OCI-LY3 (cell line): ENCODE data around the gene IL22RA2.

Experiments
- H2AFZ ChIP-seq: fragments of 200-600, 300-600 bp; shearing (Covaris generic); 2 replicates; pipeline ENCODE4 v1.6.0; 2014; ENCODE audit warnings: antibody characterized with exemption, low read depth, low read length
- H3K27ac ChIP-seq: fragments of 200-600, 300-600 bp; sonication (generic); 2 replicates; pipeline ENCODE4 v1.5.1; 2014; ENCODE audit warnings: mild to moderate bottlenecking, low read length, moderate library complexity, mixed read lengths
- H3K27me3 ChIP-seq: fragments of 200-600, 300-600 bp; sonication (generic); 2 replicates; pipeline ENCODE4 v1.6.1; 2014; ENCODE audit warnings: low read depth, low read length, mixed read lengths
- H3K36me3 ChIP-seq: fragments of 200-600, 300-600 bp; sonication (generic); replicated peaks from 2 replicates; pipeline ENCODE3; 2014; ENCODE audit warnings: low read depth, low read length, mixed read lengths
- H3K4me1 ChIP-seq: fragments of 300-600, 200-600 bp; sonication (generic); 2 replicates; pipeline ENCODE4 v1.6.1; 2014; ENCODE audit warnings: low read length, mixed read lengths
- H3K4me2 ChIP-seq: fragments of 200-600, 300-600 bp; sonication (generic); 2 replicates; pipeline ENCODE4 v1.6.1; 2014; ENCODE audit warnings: low read length, mixed read lengths
- H3K4me3 ChIP-seq: fragments of 300-600, 200-600 bp; sonication (generic); 2 replicates; pipeline ENCODE4 v1.5.1; 2014; ENCODE audit warnings: antibody characterized with exemption, mild to moderate bottlenecking, low read length, moderate library complexity
- H3K79me2 ChIP-seq: fragments of 300-600, 200-600 bp; shearing (Covaris generic); 2 replicates; pipeline ENCODE4 v1.6.1; 2014; ENCODE audit warnings: mild to moderate bottlenecking, low read length, mixed read lengths
- H3K9ac ChIP-seq: fragments of 300-600, 200-600 bp; shearing (Covaris generic); 2 replicates; pipeline ENCODE4 v1.6.0; 2014; ENCODE audit warnings: mild to moderate bottlenecking, low read length, moderate library complexity
- H3K9me3 ChIP-seq: fragments of 200-600, 300-600 bp; shearing (Covaris generic); 2 replicates; pipeline ENCODE4 v1.6.1; 2014; ENCODE audit warnings: low read length, mixed read lengths; ENCODE audit not compliant: insufficient read depth
- H4K20me1 ChIP-seq: fragments of 200-600, 300-600 bp; sonication (generic); 2 replicates; pipeline ENCODE4 v1.6.1; 2016; ENCODE audit warnings: low read length, mixed read lengths; ENCODE audit not compliant: insufficient read depth
- CTCF ChIP-seq: fragments of 200-600, 300-600 bp; sonication (generic); IDR thresholded peaks from 2 replicates; pipeline ENCODE4 v1.5.1; 2014; ENCODE audit warnings: antibody characterized with exemption, low read length, low read depth
- EZH2phosphoT487 ChIP-seq: fragments of 200-600 bp; shearing (Covaris generic); IDR thresholded peaks from 2 replicates; pipeline ENCODE4 v1.6.1; 2018; ENCODE audit warnings: antibody characterized with exemption, mixed run types, low read depth

Gene IL22RA2

DNA sequence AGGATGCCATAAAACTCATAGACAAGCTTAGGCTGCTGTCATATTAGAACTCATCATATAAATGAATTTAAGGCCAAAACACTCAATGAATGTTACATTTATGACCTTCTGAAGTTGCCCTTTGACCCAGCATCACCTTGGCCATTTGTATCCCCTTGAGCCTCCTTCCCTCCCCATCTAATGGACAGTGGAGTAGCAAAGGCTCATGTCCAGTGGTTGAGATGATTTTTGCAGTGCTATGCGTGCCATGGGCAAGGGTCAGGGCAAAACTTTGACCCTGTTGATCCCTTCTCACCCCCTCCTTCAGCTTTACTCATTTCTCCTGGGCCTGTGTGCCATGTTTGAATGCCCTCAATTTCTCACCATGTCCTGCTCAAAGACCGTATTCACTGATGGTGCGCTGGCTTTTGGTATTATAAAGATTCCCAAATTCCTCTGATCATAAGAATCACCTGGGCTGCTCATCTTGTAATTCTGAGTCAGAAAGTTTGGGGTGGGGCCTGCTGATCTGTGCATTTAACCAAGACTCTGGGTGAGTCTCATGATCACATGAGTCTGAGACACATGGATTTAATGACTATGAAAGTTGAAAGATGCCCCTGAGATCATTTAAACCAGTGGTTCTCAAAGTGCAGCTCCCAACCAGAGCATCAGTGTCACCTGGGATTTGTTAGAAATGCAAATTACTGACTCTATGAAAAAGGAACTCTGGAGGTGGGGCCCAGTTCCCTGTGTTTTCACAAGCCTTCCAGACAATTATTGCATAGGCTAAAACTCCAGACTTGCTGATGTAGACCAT lies 71.2 kb downstream of the IL22RA2 start:
- no peak for TF ChIP-seq EZH2phosphoT487
- no peak for TF ChIP-seq CTCF
- Histone ChIP-seq H3K79me2 (no peaks in the 10 kb centered on the region), H3K27me3 (no peaks in the 10 kb centered on the region), H3K4me3 (peak overlapping the region; percentile 46), H3K9me3 (no peaks in the 10 kb centered on the region), H3K36me3 (no peaks in the 10 kb centered on the region), H3K4me2 (peak overlapping the region; percentile 71), H4K20me1 (no peaks in the 10 kb centered on the region), H2AFZ (no peak overlapping the region), H3K9ac (peak overlapping the region; percentile 85), H3K4me1 (peaks cover 93% of the 10 kb centered on the region), H3K27ac (peak overlapping the region; percentile 98)

- H3K27me3 ChIP-seq = no peaks in the 10 kb centered on the region
- H3K36me3 ChIP-seq = no peaks in the 10 kb centered on the region
- no peaks in the 10 kb centered on the region for H4K20me1 ChIP-seq
- peak overlapping the region; percentile 35 for H3K4me3 ChIP-seq
- H3K9me3 ChIP-seq = no peaks in the 10 kb centered on the region
- peak overlapping the region; percentile 98 for H3K27ac ChIP-seq
- peak overlapping the region; percentile 85 for H3K9ac ChIP-seq
- peaks cover 95% of the 10 kb centered on the region for H3K4me1 ChIP-seq
- TF ChIP-seq EZH2phosphoT487 (no peak), CTCF (no peak)
- no peaks in the 10 kb centered on the region for H3K79me2 ChIP-seq
- H3K4me2 ChIP-seq = peak overlapping the region; percentile 68
- no peak overlapping the region for H2AFZ ChIP-seq
Measured at GRCh38 chr6:137099689-137100403, 73.6 kb downstream of the IL22RA2 start.

DNA sequence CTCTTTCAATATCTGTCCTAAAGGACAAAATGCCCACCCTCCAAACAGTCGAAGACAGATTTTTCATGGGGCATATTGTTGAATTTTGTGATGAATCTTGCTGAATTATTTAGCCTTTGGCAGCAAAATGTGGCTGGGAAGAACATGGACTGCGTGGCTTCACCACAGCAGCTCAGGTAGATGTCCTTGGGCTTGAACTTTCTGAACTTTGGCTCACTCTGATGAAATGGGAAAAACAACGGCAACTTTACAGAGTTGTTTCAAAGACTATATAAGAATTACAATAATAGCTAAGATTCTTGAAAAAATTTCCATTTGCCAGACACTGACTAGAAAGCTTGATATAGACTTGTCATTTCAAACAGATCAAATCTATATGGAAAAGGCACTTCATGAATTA lies 75.9 kb downstream of the IL22RA2 start:
- no peak overlapping the region for H3K4me3 ChIP-seq
- no peaks in the 10 kb centered on the region for H4K20me1 ChIP-seq
- peaks cover 97% of the 10 kb centered on the region for H3K4me1 ChIP-seq
- H3K79me2 ChIP-seq = no peaks in the 10 kb centered on the region
- TF ChIP-seq EZH2phosphoT487 = no peak
- TF ChIP-seq CTCF = no peak
- H3K9ac ChIP-seq = peak overlapping the region; percentile 3; the same call in 1 of the 2 replicates
- no peaks in the 10 kb centered on the region for H3K36me3 ChIP-seq
- H3K4me2 ChIP-seq = peak overlapping the region; percentile 13; the same call in 1 of the 2 replicates
- H2AFZ ChIP-seq = no peak overlapping the region
- no peaks in the 10 kb centered on the region for H3K27me3 ChIP-seq
- no peaks in the 10 kb centered on the region for H3K9me3 ChIP-seq
- H3K27ac ChIP-seq = peak overlapping the region; percentile 95

DNA sequence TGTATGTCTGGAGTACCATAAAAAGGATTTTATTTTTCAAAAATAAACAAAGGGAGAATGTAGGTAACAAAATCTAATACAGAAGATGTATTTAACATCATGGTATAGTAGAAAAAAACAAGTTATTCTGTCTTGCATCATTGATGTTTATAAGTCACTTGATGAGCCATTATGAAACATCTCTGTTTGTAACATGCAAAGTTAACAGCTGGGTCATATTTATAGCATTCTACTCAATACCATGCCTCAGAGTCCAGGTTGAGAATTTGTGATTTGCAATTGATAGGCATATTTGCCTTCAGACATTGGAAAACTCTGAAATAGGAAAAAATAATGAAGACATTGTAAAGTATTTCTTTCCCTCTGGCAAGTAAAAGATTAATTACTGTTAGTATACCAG lies 76.4 kb downstream of the IL22RA2 start:
- H2AFZ ChIP-seq = no peak overlapping the region
- H3K4me1 ChIP-seq = peaks cover 97% of the 10 kb centered on the region
- H3K4me3 ChIP-seq = no peak overlapping the region
- H3K9me3 ChIP-seq = no peaks in the 10 kb centered on the region
- no peaks in the 10 kb centered on the region for H3K27me3 ChIP-seq
- H3K9ac ChIP-seq = peak overlapping the region; percentile 63; the same call in 1 of the 2 replicates
- H3K4me2 ChIP-seq = peak overlapping the region; percentile 13
- no peak for TF ChIP-seq EZH2phosphoT487
- no peaks in the 10 kb centered on the region for H3K36me3 ChIP-seq
- H3K79me2 ChIP-seq = no peaks in the 10 kb centered on the region
- H4K20me1 ChIP-seq = no peaks in the 10 kb centered on the region
- H3K27ac ChIP-seq = peak overlapping the region; percentile 95
